Stimulated activated CD4-positive, alpha-beta T cell treated with anti-CD3 and anti-CD28 coated beads, Interleukin-2, amount 100 ng/mL, for 24 hours (primary cell): ENCODE results near the gene CTNNA1.
"Not testable (repeated sequence)": the region's sequence is repeated elsewhere in the genome, so short reads cannot be mapped to it uniquely, and the experiment has no call there.

Experiments used
- DNase-seq, 2 donors: peaks; one replicate each; pipeline ENCODE4 v3.0.0-alpha.2; 2020

The CTNNA1 gene

GRCh38 chr5:138725153-138725817, 27.9 kb upstream of the CTNNA1 start:
- DNase-seq: no peak

DNA sequence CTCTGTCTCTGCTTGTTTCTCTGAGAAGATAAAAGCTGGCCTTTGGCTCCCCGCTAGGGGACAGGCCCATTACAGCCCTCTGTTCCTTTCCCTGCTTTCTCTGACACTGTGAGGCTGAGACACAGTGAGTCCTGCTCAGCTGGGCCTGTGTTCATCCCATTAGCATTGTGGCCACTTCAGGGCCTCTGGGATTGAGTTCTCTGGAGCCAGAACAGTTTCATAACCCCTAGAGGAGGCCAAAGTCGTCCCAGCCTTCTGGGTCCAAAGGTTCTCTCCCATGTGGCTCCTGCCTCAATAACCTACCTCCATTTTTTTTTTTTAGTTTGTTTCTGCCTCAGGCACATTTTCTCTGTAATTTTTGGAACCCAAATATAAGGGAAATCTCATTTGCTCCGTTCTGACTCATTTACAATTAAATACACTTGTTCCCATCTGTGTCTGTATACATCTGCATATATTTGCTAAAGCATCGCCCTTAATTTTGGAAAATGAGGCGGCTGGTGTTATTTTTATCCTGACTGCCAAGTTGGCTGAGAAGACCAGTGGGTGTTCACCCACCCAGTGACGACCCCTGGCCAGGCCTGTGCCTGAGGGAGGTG, 27.3 kb upstream of the CTNNA1 start:
- no peak for DNase-seq

DNA sequence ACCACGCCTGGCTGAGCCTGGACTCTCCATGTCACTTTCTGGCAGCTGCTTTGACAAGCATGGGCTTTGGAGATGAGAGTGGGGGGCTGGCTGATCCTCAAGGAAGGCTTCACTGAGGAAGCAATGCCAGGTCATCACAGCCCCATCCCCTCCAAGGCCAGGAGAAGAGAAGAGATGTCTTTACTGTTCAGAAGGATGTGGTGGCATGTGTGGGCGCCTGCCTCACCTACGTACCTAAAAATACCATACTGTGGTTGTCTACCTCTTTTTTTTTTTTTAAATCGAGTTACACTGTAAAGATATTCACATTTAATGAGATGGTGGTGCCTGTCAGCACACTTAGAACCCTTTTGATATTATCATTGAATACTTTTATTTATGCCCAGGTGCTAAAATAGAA, 26.4 kb upstream of the CTNNA1 start:
- DNase-seq: peak in 1 of 2 donors; percentile 18

- DNase-seq: not testable (repeated sequence)
Observed at GRCh38 chr5:138730496-138730895, 22.7 kb upstream of the CTNNA1 start.

- no peak for DNase-seq
Observed at GRCh38 chr5:138732466-138732865, 20.8 kb upstream of the CTNNA1 start.

DNA sequence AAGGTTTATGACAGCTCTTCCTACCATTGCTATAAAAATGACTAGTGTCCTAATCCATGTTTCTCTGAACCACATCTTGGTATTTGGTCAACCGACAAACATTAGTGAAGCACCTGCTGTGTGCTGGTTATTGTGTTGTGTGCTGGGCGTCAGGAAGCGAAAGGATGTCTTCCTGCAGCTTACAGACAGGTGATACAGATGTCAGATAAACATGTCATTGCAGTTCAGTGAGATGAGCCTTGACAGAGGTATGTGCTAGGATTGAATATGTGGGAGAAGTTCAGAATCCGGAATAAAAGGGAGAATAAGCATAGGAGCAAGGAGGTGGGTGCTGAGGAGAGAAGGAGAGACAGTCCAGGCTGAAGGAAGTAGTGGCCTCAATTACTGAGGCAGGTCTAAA, 20.3 kb upstream of the CTNNA1 start:
- DNase-seq: no peak

DNA sequence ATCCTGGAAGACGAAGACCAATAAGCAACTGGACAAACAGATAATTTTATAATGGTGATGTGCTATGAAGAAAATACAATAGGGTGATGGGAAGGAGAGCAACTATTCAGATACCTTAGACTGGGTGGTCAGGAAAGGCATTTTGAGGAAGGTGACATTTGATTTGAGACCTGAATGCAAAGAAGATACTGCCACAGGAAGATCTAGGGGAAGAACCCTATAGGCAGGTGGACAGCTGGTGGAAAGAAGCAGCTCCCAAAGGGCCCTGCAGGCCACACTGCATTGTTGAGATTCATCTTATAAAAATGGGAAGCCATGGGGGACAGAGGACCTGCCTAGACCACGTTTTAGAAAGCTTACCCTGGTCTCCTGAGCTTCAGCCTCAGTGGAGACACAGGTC, 19.7 kb upstream of the CTNNA1 start:
- no peak for DNase-seq

- DNase-seq: no peak
Observed at GRCh38 chr5:138736293-138736692, 16.9 kb upstream of the CTNNA1 start.

DNA sequence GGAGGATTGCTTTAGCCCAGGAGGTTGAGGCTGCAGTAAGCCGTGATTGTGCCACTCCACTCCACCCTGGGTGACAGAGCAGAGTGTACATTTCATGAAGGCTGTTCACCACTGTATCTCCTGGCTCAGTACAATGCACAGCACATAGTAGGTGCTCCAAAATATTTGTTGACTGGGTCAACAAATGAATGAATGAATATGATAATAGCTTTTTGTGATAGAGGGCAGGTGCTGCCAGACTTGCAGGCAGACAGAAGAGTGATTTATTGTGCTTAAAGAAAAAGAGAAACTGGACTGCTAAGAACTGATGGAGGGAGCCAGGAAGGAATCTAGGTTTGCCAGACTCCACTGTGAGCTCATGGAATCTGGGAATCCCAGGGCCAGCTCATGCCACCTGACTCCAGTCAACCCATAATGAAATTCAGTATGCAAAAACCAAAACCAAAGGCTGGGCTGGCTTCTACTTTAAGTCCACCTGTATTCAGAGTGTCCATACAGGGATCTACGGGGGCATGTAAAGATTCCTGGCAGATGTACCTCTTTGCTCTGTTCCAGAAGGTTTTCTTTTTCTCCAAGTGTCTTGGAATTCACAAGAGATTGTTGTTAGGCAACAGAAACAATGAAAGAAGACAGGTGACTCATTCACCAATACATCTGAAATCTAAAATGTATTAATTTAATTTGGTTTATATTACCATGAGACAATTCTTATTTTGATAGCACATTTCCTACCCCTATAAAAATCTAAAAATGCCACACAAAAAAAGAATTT, 15.5 kb upstream of the CTNNA1 start:
- no peak for DNase-seq

GRCh38 chr5:138738399-138738798, 14.8 kb upstream of the CTNNA1 start:
- no peak for DNase-seq

GRCh38 chr5:138739938-138740337, 13.3 kb upstream of the CTNNA1 start:
- no peak for DNase-seq

- no peak for DNase-seq
Observed at GRCh38 chr5:138743484-138743883, 9.7 kb upstream of the CTNNA1 start.

GRCh38 chr5:138745268-138745667, 8.0 kb upstream of the CTNNA1 start:
- DNase-seq: no peak

DNA sequence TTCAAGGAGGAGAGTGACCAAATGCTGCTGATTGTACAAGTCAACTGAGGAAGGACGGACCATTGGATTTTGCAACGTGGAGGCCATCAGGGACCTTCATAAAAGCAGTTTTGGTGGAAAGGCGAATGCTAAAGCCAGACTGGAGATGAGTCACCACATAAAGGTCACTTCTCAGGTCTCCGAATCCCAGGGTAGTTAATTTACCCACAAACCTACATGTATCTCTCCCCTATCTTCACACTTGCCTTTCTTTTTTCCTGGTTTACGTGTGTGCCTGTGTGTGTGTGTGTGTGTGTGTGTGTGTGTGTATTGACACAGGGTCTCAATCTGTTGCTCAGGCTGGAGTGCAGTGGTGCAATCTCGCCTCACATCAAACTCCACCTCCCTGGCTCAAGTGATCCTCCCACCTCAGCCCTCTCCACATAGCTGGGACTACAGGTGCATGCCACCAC, 4.6 kb upstream of the CTNNA1 start:
- no peak for DNase-seq

- not testable (repeated sequence) for DNase-seq
Observed at GRCh38 chr5:138751344-138751743, 1.9 kb upstream of the CTNNA1 start.

- no peak for DNase-seq
Observed at GRCh38 chr5:138752341-138752950, 779 bp upstream of the CTNNA1 start.

- DNase-seq: peak; percentile 64 to 77
Observed at GRCh38 chr5:138753794-138754698, 821 bp downstream of the CTNNA1 start.

DNA sequence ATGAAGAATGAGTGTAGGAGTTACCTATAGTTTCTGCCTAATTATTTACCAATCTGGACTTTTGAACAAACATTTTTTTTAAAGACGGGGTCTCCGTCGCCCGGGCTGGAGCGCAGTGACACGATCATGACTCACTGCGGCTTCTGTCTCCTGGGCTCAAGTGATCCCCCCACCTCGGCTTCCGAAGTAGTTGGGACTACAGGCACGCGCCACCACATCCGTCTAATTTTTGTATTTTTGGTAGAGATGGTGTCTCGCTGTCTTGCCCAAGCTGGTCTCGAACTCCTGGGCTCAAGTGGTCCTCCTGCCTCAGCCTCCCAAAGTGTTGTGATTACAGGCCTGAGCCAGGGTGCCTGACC, 1.5 kb downstream of the CTNNA1 start:
- no peak for DNase-seq

GRCh38 chr5:138755084-138755748, 2.0 kb downstream of the CTNNA1 start:
- no peak for DNase-seq

GRCh38 chr5:138757061-138757776, 4.0 kb downstream of the CTNNA1 start:
- DNase-seq: no peak

GRCh38 chr5:138760448-138761110, 7.4 kb downstream of the CTNNA1 start:
- no peak for DNase-seq
